Urothelium cell line (cell line): ENCODE measurements around the gene NOL7.

Experiments
- DNase-seq: peaks from one replicate; pipeline ENCODE4 v3.0.0; 2011; ENCODE audit warnings: low spot score, mixed read lengths
- FAIRE-seq: peaks from 2 replicates; lab custom pipeline; 2011; peaks lifted over from hg19 to GRCh38; lab: Jason Lieb, UNC

Gene NOL7

DNA sequence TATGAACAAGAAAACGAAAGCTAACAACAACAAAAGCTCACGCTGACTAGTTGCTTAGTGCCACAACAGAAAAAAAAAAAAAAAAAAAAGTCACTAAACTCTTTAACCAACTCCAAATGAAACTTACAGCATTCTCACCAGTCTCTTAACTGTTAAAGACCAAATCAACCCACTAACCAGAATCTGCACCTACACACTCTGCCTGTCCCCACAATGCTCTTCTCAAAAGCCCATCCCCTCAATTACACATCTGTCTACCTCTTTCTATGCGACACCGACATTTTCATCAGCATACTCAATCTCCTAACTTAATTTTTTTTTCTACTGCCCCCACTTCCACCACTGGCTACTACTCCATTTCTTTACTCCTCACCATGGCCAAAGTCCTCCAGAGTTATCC lies 34.3 kb downstream of the NOL7 start:
- FAIRE-seq (no peak), DNase-seq (no peak)

DNA sequence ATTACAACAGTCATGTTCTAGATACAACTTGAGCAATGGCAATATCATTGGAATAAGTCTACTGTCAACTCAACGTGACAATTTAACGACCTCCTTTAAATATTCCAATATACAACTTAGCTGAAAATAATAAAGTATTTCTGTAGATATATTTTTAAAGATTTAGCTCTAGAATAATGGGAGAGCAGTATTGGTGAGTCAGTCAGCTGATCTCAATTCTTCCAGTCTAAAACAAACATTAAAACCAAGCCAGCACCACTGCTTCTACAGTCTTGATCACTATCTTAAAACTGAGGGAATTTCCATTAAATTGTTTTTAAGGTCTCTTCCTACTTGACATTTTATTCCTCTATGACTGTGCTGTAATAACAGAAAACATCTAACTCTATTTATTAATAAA lies 38.2 kb downstream of the NOL7 start:
- FAIRE-seq (no peak), DNase-seq (no peak)

DNA sequence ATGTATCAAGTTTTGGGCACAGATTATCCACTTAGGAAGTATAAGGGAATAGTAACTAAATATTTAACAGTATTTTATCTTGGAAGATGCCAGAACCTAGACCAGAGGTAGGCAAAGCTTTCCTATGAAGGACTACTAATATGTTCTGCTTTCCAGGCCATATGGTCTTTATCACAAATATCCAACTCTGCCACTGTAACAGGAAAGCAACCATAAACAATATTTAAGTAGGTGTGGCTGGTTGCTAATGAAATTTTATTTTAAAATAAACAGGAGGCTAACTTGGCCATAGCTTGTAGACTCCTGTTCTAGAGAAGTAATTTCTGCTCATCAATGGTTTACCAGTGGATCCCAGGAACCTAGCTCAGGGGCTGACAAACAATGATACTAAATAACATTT lies 39.4 kb downstream of the NOL7 start:
- FAIRE-seq (no peak), DNase-seq (no peak)

DNA sequence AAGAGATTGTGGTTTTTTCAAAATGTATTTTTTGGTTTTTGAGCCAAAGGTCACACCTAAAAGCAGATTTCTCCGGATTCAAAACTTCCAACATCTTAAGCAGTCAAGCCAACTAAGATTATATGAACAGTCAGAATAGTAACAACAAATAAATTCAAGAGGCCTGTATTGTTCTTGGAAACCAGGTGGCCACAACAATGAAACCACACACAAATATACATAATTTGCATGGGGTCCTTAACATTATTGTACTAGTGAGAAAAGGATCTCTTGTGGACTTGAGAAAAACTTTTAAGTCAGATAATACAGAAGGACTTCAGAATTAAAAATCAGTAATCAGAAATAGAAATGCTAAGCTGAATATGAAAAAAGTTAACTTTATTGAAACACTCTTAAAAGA lies 40.6 kb downstream of the NOL7 start:
- DNase-seq (no peak), FAIRE-seq (no peak)

DNA sequence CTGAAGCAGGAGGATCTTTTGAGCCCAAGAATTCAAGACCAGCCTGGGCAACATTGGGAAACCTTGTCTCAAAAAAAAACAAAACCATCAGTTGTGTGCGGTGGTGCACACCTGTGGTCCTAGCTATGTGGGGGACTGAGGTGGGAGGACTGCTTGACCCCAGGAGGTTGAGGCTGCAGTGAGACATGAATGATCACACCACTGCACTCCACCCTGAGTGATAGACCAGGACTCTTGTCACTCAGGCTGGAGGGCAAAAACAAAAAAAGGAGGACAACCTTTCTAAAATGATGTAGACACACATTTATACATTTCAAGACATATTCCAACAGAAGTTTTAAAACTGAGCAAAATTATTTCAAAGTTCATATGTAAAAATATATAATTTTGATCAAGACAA lies 45.1 kb downstream of the NOL7 start:
- FAIRE-seq (no peak), DNase-seq (no peak)

DNA sequence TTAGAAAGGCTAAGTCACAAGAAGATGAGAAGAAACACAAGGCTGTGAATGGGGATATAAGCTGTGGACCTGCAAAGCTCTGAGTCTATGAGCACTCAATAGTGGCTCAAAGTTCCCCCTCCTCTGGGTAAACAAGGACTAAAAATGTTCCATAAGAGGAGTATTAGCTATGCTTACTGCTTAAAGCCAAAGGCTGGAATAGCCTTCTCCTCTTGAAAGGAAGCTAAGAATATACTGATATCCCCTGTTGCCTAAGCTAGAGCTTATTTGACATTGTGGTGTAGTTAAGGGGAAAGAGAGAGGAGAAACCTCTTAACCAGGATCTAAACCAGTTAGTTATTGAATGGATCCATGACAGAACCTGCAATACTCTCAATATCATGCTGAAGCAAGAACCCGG lies 45.8 kb downstream of the NOL7 start:
- no peak for DNase-seq
- no peak for FAIRE-seq

DNA sequence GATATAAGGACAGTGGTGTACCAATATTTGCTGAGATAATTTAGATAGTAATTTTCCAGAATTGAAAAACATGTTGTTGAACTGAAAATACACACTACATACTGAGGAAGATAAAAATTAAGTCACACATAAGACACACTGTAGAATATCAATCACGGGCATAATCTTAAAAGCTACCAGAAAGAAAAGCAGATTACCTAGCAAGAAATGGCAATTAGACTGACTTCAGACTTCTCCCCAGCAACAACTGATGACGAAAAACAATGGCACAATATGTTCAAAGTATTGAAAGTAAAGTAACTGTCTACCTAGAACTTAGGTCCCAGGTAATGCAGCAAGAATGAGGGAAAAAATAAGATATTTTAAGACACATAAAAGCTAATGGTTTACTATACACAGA lies 46.5 kb downstream of the NOL7 start:
- FAIRE-seq (no peak), DNase-seq (no peak)

DNA sequence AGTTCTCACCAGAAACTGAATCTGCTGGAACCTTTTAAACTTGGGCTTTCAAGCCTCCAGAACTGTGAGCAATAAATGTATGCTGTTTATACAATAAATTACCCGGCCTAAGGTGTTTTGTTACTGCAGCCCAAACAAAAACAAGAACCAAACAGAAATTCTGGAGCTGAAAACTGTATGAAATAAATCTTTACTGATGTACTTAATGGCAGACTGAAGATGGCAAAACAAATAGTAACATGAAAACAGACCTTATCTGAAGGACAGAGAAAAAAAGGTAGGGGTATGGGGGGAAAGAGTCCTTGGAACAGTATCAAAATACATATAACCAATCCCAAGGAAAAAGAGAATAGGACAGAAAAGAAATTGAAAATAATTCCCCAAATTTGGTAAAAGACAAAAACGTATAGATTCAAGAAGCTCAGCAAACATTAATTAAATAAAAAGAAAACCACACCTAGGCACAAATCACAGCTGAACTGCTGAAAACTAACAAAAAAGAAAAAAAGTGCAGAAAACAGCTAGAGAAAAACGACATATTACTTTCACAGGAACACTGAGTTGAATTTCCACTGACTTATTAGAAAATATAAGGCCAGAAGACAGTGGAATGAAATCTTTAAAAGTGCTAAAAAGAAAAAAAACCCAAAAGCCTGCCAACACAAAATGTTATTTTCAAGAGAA lies 47.7 kb downstream of the NOL7 start:
- FAIRE-seq (no peak), DNase-seq (no peak)

DNA sequence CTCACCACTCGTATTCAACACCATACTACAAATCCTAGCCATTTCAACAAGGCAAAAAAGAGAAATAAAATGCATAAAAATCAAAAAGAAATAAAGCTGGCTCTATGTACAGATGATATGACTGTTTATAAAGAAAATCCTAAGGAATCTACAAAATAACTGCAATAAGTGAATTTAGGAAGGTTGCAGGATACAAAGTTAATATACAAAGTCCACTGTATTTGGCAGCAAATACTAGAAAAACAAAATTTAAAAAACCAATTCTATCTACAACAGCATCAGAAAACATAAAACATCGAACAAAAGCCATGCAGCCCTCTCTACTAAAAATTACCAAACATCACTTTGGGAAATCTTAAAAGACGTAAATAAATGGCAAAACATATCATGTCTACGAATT lies 48.9 kb downstream of the NOL7 start:
- FAIRE-seq: no peak
- DNase-seq: no peak

DNA sequence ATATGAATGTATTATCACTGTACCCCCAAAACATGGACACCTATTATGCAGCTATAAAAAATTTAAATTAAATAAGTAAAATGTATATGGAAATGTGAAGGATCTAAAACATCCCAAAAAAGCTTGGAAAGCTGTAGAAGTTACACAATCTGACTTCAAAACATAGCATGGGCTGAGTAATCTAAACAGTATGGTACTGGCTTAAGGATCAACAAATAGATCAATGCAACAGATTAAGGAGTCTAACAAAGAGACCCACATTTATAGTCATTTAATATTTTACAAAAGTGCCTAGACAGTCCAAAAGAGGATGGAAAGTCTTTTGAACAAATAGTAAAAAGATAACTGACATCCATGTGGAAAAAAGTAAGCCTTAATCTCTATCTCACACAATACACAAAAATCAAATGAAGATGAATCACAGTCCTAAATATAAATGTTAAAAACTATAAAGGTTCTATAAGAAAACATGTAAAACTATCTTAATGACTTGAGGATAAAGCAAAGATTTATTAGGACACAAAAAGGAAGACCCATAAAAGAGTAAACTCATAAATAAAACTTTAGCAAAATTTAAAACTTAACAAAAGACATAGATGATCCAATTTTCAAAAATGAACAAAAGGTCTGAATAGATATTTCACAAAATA lies 49.7 kb downstream of the NOL7 start:
- DNase-seq (no peak), FAIRE-seq (no peak)

DNA sequence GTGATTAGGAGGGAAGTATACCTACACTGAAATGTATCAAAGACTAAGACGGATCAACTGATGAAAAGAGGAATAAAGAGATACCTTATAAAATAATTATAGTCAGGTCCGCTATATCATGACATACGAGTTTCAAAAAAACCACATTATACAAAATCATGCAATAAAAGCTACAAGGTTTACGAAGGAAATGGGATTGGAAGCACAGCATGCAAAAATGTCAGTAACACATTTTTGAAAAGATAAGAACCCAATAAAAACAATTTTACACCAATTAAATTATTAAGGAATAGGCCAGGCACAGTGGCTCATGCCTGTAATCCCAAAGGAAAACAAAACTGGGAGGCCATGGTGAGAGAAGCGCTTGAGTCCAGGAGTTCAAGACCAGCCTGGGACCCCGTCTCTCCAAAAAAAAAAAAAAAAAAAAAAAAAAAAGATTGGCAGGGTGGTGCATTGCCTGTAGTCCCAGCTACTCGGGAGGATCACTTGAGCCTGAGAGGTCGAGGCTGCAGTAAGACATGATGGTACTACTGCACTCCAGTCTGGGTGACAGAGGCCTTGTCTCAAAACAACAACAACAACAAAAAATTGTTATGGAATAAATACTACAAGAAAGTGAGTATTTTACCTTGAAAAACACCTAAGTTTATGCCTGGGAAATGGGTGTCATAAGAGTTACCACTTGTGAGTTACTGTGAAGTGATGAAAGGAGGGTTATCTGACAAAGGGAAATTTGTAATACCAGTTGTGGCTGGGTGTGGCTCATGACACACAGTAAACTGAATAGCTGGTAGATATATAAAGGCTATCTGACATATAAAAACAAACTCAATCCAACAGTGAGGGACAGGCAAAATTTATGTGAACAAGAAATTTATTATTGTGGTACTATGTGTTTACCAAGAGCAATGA lies 51.3 kb downstream of the NOL7 start:
- DNase-seq (no peak), FAIRE-seq (no peak)

DNA sequence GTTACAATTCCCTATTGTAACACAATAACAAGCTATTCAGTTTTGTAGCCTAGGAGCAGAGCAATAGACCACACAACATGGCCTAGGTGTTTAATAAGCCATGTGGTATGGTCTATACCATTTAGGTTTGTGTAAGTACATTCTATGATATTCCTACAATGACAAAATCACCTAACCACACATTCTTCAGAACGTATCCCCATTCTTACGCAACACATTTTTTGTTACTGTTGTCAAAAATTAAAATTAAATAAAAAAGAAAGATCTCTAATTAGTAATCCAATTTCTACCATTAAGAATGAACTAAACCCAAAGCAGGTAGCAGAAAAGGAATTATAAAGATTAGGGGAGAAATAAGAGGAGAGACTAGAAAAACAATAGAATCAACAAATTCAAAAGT lies 52.5 kb downstream of the NOL7 start:
- DNase-seq: no peak
- FAIRE-seq: no peak

DNA sequence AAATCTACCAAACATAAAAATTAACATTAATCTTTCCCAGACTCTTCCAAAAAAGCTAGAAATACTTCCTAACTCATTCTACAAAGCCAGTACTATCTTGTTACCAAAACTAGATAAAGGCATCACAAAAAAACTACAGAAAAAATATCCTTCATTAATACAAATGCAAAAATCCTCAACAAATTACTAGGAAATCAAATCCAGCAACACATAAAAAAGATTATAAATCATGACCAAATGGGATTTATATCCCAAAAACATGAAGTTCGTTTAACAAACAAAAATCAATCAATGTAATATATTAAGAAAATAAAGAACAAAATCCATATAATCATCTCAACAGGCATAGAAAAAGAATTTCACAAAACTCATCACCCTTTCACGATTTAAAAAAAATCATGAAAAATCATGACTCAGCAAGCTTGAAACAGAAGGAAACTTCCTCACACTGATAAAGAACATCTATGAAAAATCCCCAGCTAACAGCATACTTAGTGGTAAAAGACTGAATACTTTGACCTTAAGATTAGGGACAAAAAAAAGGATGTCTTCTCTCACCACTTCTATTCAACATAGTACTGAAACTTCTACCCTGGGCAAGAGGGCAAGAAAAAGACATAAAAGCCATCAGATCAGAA lies 53.3 kb downstream of the NOL7 start:
- DNase-seq (no peak), FAIRE-seq (no peak)

DNA sequence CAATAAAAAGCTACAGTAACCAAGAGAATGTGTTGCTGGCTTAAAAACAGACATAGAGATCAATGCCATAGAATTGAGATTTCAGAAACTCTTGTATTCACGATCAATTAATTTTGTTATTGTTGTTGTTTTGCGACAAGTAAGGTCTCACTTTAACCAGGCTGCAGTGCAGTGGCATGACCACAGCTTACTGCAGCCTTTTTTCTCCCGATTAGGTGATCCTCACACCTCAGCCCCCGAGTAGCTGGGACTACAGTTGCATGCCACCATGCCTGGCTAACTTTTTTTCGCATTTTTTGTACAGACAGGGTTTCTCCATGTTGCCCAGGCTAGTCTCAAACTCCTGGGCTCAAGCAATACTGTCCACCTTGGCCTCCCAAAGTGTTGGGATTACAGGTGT lies 54.3 kb downstream of the NOL7 start:
- FAIRE-seq (no peak), DNase-seq (no peak)
